ENCODE data around the gene PDE6H. TPM values are rescaled to one million over a fixed set of nuclear protein-coding genes. Genes with fewer than 3 reads are reported as not detected.

Gene PDE6H
- total and polyA plus RNA-seq, 10 of the 15 experiments (the other 5 are each of a cell fraction or from before 2014, with no cell fraction given), result 0.16 TPM; not detected in 9

DNA sequence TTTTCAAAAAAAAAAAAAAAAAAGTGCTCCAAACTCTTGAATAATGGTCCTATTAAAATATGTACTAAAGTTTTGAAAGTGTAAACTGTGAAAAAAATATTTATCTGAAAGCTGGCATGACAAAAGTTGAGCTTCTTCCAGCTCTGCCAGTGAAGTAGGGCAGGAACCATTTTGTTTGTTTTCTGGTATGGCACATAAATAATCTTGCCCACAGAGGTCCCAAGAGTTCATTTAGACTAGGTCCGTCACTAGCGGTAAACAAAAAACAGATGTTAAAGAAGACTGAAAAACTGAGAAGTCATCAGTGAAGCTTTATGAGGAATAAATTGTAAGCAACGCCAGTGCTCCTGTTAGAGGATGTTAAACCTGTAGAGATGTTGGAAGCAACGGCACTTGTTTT lies 41.5 kb upstream of the PDE6H start (continued):
- TF ChIP-seq, protein P1, sequence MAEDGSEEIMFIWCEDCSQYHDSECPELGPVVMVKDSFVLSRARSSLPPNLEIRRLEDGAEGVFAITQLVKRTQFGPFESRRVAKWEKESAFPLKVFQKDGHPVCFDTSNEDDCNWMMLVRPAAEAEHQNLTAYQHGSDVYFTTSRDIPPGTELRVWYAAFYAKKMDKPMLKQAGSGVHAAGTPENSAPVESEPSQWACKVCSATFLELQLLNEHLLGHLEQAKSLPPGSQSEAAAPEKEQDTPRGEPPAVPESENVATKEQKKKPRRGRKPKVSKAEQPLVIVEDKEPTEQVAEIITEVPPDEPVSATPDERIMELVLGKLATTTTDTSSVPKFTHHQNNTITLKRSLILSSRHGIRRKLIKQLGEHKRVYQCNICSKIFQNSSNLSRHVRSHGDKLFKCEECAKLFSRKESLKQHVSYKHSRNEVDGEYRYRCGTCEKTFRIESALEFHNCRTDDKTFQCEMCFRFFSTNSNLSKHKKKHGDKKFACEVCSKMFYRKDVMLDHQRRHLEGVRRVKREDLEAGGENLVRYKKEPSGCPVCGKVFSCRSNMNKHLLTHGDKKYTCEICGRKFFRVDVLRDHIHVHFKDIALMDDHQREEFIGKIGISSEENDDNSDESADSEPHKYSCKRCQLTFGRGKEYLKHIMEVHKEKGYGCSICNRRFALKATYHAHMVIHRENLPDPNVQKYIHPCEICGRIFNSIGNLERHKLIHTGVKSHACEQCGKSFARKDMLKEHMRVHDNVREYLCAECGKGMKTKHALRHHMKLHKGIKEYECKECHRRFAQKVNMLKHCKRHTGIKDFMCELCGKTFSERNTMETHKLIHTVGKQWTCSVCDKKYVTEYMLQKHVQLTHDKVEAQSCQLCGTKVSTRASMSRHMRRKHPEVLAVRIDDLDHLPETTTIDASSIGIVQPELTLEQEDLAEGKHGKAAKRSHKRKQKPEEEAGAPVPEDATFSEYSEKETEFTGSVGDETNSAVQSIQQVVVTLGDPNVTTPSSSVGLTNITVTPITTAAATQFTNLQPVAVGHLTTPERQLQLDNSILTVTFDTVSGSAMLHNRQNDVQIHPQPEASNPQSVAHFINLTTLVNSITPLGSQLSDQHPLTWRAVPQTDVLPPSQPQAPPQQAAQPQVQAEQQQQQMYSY (CRISPR knock-in tag; IDR thresholded peaks at IDR 0.05), result no peak
- TF ChIP-seq, protein P2, sequence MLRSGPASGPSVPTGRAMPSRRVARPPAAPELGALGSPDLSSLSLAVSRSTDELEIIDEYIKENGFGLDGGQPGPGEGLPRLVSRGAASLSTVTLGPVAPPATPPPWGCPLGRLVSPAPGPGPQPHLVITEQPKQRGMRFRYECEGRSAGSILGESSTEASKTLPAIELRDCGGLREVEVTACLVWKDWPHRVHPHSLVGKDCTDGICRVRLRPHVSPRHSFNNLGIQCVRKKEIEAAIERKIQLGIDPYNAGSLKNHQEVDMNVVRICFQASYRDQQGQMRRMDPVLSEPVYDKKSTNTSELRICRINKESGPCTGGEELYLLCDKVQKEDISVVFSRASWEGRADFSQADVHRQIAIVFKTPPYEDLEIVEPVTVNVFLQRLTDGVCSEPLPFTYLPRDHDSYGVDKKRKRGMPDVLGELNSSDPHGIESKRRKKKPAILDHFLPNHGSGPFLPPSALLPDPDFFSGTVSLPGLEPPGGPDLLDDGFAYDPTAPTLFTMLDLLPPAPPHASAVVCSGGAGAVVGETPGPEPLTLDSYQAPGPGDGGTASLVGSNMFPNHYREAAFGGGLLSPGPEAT (IDR thresholded peaks at IDR 0.05; ENCODE audit: low read depth), result no peak
- no peak for TF ChIP-seq RCOR1 (conservative IDR thresholded peaks at IDR 0.05; ENCODE audit: low read depth, low read length)

- no peaks in the 10 kb centered on the region for H3K9me3 ChIP-seq (replicated peaks; ENCODE audit: control insufficient read depth, insufficient read depth, low read length)
- no peaks in the 10 kb centered on the region for H4K20me1 ChIP-seq (ENCODE audit: control insufficient read depth, insufficient read depth)
- no peak overlapping the region for H3K27ac ChIP-seq (ENCODE audit: control insufficient read depth, insufficient read depth)
- no peak overlapping the region for H3K4me3 ChIP-seq
- FAIRE-seq (no peak), ATAC-seq (no peak), DNase-seq (ENCODE audit: low read depth, low spot score) (no peak)
- no peak overlapping the region for H3K4me2 ChIP-seq (ENCODE audit: control insufficient read depth, insufficient read depth)
- no peaks in the 10 kb centered on the region for H3K79me2 ChIP-seq (ENCODE audit: control insufficient read depth, insufficient read depth, low read length)
- no peak overlapping the region for H3K9ac ChIP-seq (ENCODE audit: control insufficient read depth, insufficient read depth, low read length)
- in situ Hi-C loops (cut with MboI) (no loop called here), intact Hi-C loops (cut with micrococcal nuclease; ENCODE audit: unreplicated experiment) (no loop called here)
- ChIA-PET SMC1A (ENCODE audit: uncharacterized antibody, unreplicated experiment) (interaction anchor here (0.8 to 1.2 kb wide), 3 partner anchors 12 to 17 kb away, joined by 3 to 6 read pairs (median 3); no protein-coding TSS in a partner anchor), RAD21 (ENCODE audit: unreplicated experiment) (interaction anchor here (1.0 to 1.1 kb wide), 2 partner anchors 64 to 84 kb away, joined by 3 read pairs; no protein-coding TSS in a partner anchor), CTCF (interaction anchor here (0.6 to 1.1 kb wide), 2 partner anchors 26 to 53 kb away, joined by 3 to 6 read pairs; no protein-coding TSS in a partner anchor), POLR2A (no interaction called here)
- H3K4me1 ChIP-seq (ENCODE audit: control insufficient read depth, insufficient read depth, low read length), result no peaks in the 10 kb centered on the region
- H3K36me3 ChIP-seq (ENCODE audit: control insufficient read depth in 2 of 2, insufficient read depth in 2 of 2, low read length in 1 of 2), result peaks cover 0 to 4% of the 10 kb centered on the region in 2 experiments; a peak in 2 of 4 replicates
- H2AFZ ChIP-seq (ENCODE audit: control insufficient read depth, low read depth, low read length), result no peak overlapping the region
- H3K27me3 ChIP-seq (replicated peaks in 1 of 2; ENCODE audit: control insufficient read depth in 2 of 2, insufficient read depth in 2 of 2, low read length in 1 of 2), result no peaks in the 10 kb centered on the region
- WGBS (ENCODE audit: insufficient coverage, insufficient replicate concordance, low lambda C conversion rate, missing lambda C conversion rate), result 91% methylated on average over 7 of the region's 7 CpGs
- BruUV-seq (replicated peaks), result no TSS peak
- TF ChIP-seq RFX5 (IDR thresholded peaks at IDR 0.05; ENCODE audit: low read depth, low read length), result no peak
- no peak for TF ChIP-seq MTA2 (IDR thresholded peaks at IDR 0.05; ENCODE audit: low read depth)
- no peak for TF ChIP-seq NR2C2 (IDR thresholded peaks at IDR 0.05; ENCODE audit: borderline replicate concordance, control insufficient read depth, insufficient read length, low read depth)
- TF ChIP-seq, protein P3, sequence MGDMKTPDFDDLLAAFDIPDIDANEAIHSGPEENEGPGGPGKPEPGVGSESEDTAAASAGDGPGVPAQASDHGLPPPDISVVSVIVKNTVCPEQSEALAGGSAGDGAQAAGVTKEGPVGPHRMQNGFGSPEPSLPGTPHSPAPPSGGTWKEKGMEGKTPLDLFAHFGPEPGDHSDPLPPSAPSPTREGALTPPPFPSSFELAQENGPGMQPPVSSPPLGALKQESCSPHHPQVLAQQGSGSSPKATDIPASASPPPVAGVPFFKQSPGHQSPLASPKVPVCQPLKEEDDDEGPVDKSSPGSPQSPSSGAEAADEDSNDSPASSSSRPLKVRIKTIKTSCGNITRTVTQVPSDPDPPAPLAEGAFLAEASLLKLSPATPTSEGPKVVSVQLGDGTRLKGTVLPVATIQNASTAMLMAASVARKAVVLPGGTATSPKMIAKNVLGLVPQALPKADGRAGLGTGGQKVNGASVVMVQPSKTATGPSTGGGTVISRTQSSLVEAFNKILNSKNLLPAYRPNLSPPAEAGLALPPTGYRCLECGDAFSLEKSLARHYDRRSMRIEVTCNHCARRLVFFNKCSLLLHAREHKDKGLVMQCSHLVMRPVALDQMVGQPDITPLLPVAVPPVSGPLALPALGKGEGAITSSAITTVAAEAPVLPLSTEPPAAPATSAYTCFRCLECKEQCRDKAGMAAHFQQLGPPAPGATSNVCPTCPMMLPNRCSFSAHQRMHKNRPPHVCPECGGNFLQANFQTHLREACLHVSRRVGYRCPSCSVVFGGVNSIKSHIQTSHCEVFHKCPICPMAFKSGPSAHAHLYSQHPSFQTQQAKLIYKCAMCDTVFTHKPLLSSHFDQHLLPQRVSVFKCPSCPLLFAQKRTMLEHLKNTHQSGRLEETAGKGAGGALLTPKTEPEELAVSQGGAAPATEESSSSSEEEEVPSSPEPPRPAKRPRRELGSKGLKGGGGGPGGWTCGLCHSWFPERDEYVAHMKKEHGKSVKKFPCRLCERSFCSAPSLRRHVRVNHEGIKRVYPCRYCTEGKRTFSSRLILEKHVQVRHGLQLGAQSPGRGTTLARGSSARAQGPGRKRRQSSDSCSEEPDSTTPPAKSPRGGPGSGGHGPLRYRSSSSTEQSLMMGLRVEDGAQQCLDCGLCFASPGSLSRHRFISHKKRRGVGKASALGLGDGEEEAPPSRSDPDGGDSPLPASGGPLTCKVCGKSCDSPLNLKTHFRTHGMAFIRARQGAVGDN (IDR thresholded peaks at IDR 0.05), result no peak
- TF ChIP-seq NFIC (IDR thresholded peaks at IDR 0.05; ENCODE audit: low read depth, low read length), result no peak
- TF ChIP-seq STAT1 (conservative IDR thresholded peaks at IDR 0.05), result no peak
- no peak for TF ChIP-seq MYB (IDR thresholded peaks at IDR 0.05; ENCODE audit: borderline replicate concordance, low read depth, low read length)
These were observed 40.9 kb upstream of the PDE6H start for GRCh38 chr12:14931791-14932560.
